ENCODE measurements around the gene BIVM.

Gene BIVM

DNA sequence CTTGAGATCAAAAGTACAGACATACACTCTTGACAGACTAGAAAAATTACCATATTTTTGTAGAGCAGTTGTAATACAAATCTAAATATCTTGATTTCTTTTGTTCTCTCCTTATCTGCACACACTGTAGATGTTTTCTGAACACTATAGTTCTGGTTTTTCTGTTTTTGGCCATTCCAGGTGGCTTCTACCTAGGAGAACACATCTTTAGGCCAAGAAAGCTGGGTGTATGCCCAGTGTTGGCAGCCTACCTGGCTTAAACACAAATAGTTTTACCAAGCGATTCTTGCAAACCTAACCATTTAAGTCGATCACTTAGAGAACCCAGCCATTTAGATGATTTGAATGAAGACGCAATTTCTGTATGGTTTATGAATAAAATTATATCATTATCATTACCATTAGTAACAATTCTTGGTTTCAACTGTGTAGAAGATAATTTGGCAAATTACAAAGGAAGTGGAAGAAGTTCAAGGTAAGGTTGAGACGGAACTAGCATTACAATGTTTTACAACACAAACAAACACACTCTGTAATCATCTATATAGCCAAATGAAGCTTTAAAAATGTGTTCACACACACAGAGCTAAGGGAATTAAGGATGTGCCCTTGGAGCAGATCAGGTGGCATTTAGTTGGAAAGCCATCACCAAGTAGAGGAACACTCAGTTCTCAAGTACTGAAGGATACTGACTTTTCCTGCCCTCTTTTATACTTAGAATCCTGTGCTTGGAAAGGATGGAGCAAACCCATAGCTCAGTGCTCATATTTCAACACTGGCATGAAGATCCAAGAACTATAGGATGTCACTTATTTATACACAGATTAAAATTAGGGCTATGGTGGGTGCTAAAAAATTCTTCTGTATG lies 83.1 kb downstream of the BIVM start:
- no peak for DNase-seq

Measured in activated CD4-positive, alpha-beta T cell treated with anti-CD3 and anti-CD28 coated beads, Interleukin-2, amount 50 U/mL, for 4 hours (primary cell).